Activated CD4-positive, alpha-beta T cell treated with anti-CD3 and anti-CD28 coated beads, Interleukin-2, amount 10 ng/mL, durations not matched to agents 24 days and 14 days (primary cell): ENCODE measurements around the gene C3orf20. TPM values are rescaled to one million over a fixed set of nuclear protein-coding genes. Genes with fewer than 3 reads are reported as not detected.

Experiments used
- DNase-seq: peaks from one replicate; pipeline ENCODE4 v3.0.0; 2022
- H3K27ac Mint-ChIP-seq: one replicate; pipeline ENCODE4 v1.8.0; 2022; ENCODE audit warnings: mild to moderate bottlenecking, mixed read lengths
- H3K27me3 Mint-ChIP-seq: one replicate; pipeline ENCODE4 v1.8.0; 2022; ENCODE audit warnings: mixed read lengths
- H3K36me3 Mint-ChIP-seq: one replicate; pipeline ENCODE4 v1.8.0; 2022; ENCODE audit warnings: low read depth, mild to moderate bottlenecking, mixed read lengths
- H3K4me1 Mint-ChIP-seq: one replicate; pipeline ENCODE4 v1.8.0; 2021; ENCODE audit warnings: mixed read lengths
- H3K4me3 Mint-ChIP-seq: one replicate; pipeline ENCODE4 v1.8.0; 2022; ENCODE audit warnings: mild to moderate bottlenecking, moderate library complexity, mixed read lengths
- H3K9me3 Mint-ChIP-seq: one replicate; pipeline ENCODE4 v1.8.0; 2021; ENCODE audit warnings: mixed read lengths
- intact Hi-C: fragments of 100-400 bp; cut with micrococcal nuclease; formaldehyde crosslinking; loops from one replicate; pipeline ENCODE4 v1.15.1; 2023
- total RNA-seq: library from RNA; stranded (reverse); gene quantifications from 2 replicates; pipeline ENCODE4 v1.2.3, GENCODE V29; 2022

Gene C3orf20
- total RNA-seq, 1 donor from 2014 or later: 0.28 TPM

DNA sequence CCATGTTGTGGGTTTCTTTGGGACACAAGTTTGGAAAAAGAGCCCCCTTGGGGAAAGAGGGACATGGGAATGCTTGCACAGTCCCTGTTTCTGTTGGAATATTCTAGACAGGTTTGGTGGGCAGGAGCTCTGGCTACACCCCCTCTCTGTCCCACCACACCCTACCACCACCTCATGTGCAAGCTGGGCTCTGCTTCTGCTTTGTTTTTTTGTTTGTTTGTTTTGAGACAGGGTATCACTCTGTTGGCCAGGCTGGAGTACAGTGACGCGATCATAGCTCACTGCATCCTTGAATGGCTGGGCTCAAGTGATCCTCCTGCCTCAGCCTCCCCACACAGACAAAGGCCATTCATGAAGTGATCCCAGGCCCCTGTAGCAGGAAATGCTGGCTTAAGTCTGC is 86.9 kb downstream of the C3orf20 start:
- H3K27me3 Mint-ChIP-seq: no peaks in the 10 kb centered on the region
- no peak overlapping the region for H3K27ac Mint-ChIP-seq

DNA sequence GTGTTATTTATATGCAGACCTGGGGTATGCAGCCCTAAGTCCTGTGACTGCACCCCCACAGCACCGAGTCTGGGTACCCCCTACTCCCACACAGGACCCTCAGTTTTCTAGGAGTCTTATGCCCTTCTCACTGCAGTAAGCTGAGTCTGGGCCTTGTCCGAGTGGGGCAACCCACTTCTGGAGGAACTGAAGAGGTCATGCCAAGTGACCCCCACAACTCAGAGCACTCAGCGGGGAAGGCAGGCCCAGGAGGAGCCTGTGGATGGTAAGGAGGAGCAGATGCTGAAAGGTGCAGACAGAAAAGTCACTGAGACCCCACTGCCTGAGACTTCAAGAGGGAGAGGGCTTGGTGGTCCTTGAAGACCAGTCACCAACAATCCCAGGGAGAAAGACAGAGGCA is 87.8 kb downstream of the C3orf20 start:
- H3K36me3 Mint-ChIP-seq: no peaks in the 10 kb centered on the region
- no peak overlapping the region for H3K4me3 Mint-ChIP-seq
- intact Hi-C loops: no loop called here
- no peaks in the 10 kb centered on the region for H3K27me3 Mint-ChIP-seq
- DNase-seq: no peak
- peaks cover 4% of the 10 kb centered on the region for H3K4me1 Mint-ChIP-seq
- no peak overlapping the region for H3K27ac Mint-ChIP-seq
- H3K9me3 Mint-ChIP-seq: no peaks in the 10 kb centered on the region

More for the DNA sequence above, 86.9 kb downstream of the C3orf20 start:
- no peak for DNase-seq
- H3K4me1 Mint-ChIP-seq: peaks cover 4% of the 10 kb centered on the region
- H3K4me3 Mint-ChIP-seq: no peak overlapping the region
- H3K9me3 Mint-ChIP-seq: no peaks in the 10 kb centered on the region
- H3K36me3 Mint-ChIP-seq: no peaks in the 10 kb centered on the region
- intact Hi-C loops: no loop called here

DNA sequence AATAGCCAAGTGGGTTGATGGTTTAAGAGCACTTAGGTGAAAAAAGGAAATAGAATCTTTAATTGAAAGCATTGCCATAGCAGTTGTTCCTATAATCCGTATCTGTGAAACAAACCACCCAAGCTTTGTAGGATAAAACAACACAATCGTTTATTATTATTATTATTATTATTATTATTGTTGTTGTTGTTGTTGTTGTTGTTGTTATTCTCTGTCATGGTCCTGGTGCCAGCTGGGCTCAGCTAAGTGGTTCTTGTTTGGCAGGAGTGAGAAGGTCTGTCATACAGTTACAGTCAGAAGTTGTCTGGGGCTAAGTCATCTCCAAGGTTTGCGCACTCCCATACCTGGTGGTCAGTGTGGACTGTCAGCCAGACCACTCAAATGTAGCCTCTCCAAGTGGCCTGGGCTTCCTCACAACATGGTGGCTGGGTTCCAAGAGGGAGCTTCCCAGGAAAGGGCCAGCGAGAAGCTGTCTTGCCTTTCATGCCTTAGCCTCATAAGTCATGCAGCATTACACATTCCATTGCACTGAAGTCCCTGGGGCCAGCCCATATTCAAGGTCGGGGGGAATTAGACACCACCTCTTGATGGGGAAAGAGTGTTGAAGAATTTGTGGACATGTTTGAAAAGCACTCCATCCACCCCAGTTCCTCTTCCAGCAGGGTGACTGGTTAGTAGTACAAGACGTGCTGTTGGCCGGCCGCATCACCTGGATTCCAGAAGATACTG is 89.6 kb downstream of the C3orf20 start:
- no peak overlapping the region for H3K4me3 Mint-ChIP-seq
- H3K9me3 Mint-ChIP-seq: no peaks in the 10 kb centered on the region
- H3K27ac Mint-ChIP-seq: no peak overlapping the region
- H3K27me3 Mint-ChIP-seq: no peaks in the 10 kb centered on the region
- DNase-seq: no peak
- no peaks in the 10 kb centered on the region for H3K36me3 Mint-ChIP-seq
- intact Hi-C loops: no loop called here
- H3K4me1 Mint-ChIP-seq: peaks cover 4% of the 10 kb centered on the region

DNA sequence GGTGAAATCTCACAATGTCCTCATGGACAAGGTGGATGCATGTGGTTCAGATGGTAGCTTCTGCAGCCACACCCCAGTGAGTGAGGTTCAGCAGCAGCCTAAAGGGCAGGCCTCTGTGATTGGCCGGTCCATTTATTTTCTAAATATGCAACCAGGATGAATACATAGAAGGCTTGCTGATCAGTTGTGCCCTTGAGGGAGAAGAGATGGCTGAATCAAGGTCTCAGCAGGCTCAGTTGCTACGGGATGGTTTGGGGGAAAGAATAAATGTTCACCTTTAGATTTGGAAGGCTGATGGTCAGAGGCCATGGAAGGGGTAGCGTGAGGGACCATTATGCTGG is 90.1 kb downstream of the C3orf20 start:
- no peaks in the 10 kb centered on the region for H3K36me3 Mint-ChIP-seq
- H3K27me3 Mint-ChIP-seq: no peaks in the 10 kb centered on the region
- DNase-seq: no peak
- intact Hi-C loops: no loop called here
- H3K27ac Mint-ChIP-seq: no peak overlapping the region
- no peak overlapping the region for H3K4me3 Mint-ChIP-seq
- peaks cover 4% of the 10 kb centered on the region for H3K4me1 Mint-ChIP-seq
- no peaks in the 10 kb centered on the region for H3K9me3 Mint-ChIP-seq

DNA sequence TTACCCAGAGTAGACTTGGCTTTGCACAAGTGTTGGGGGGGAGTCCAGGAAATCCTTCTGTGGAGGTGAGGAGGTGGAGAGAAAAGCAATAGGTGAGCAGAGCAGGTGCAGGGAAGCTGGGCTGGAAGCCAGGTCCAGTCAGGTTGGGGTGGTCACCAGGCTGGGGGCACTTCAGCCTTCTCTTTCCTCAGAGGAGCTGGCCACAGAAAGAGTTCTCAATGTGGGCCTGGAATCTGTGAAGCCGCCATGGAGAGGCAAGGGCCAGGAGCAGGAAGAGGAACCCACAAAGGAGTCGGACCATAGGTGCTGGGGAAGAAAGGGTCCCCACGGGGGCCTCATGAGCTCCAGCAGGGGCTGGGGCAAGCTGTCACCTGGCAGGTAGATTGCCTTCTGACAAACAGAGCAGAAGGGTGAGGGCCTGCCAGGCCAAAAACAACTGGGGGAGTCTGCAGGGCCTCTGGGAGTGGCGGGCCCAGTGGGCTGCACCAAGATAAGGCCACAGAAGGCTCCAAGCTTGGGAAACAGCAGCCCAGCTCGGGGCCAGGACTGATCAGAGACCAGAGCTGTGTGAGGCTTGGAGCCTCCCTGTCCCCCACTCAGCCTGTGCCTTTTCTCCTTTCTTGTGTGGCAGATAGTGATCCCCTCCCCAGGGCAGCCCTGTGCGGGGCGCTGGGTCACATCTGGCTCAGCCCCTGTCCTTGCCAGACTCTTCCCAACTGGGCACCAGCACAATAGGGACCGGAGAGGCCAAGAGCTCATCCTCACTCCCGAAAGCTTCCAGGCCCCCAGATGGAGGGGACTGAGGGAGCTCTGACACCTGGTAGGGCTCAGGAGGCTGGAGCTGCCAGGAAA is 90.9 kb downstream of the C3orf20 start:
- Mint-ChIP-seq H3K27me3 (no peaks in the 10 kb centered on the region), H3K36me3 (no peaks in the 10 kb centered on the region)

DNA sequence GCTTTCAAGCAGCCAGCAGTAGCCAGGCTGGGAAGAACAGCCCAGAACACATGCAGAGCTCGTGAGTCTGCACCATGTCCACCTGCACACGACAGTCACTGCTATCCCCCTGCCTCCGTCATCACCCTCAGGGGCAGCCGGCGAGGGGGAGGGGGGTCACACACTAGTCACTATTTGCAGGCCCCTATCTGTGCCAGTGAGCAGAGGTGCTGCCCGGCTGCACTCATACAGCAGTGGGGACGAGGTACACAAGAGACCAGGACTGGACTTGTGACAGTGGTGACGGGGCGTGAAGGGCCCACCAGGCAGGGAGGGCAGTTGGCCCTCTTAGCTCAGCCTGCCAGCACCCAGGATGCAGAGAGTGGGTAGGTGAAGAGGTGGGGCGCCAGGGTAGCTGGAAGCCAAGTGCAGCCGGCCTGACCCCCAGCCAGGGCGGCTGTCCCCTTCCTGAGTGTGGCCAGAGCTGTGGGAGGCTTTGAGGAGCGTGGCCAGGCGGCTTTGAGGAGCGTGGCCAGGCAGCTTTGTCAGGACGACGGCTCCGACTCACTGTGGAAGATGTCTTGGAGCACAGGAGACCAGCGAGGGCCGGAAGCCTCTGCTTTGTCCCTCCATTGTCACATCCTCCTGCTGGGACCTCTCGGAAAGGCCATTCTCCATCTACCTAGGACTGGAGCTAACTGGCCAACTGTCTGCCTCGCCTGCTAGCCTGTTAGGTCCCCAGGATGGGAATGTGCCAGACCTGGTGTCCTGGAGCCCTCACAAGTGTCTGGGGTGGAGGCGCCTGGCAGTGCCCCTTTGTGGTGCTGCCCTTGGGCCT is 91.7 kb downstream of the C3orf20 start:
- H3K9me3 Mint-ChIP-seq: no peaks in the 10 kb centered on the region
- no peaks in the 10 kb centered on the region for H3K36me3 Mint-ChIP-seq
- no peaks in the 10 kb centered on the region for H3K27me3 Mint-ChIP-seq
- intact Hi-C loops: no loop called here
- DNase-seq: no peak
- H3K4me3 Mint-ChIP-seq: no peak overlapping the region
- no peaks in the 10 kb centered on the region for H3K4me1 Mint-ChIP-seq
- no peak overlapping the region for H3K27ac Mint-ChIP-seq

More for the DNA sequence above, 90.9 kb downstream of the C3orf20 start:
- Mint-ChIP-seq H3K27ac (no peak overlapping the region), H3K4me1 (peaks cover 4% of the 10 kb centered on the region), H3K4me3 (no peak overlapping the region), H3K9me3 (no peaks in the 10 kb centered on the region)
- no peak for DNase-seq
- intact Hi-C loops: no loop called here

DNA sequence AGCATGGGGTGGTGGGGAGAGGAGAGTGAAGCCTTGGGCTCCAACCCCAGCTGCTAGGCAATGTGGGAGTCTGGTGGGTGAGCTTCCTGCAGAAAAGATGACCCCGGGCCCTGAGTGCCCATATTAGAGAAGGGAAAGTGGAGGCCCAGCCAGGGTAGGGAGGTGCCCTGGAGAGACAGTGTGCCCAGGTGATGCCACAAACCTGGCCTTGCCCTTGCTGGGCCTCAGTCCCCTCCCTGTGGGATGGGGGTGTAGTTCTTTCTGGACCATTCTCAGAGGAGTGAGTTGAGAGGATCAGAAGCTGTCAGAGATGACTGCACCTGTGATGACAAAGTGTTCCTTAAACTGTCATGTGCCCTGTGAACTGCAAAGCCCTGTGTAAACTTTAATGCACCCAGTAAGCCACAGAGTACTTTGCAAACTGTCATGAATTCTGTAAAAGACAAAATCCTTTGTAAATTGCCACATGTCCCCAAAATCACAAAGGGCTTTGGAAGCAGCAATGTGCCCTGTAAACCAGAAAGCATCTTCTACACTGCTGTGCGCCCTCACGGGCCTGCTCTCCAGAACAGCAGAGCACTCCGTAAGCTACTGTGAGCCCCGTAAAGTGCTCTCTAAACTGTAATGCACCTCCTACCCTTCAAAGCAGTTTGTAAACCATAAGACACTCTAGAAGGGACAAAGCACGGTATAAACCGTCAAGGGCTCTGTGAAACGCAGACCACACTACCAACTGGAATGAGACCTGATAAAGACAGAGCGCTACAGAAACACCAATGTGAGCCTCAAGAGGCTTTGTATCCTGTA is 92.5 kb downstream of the C3orf20 start:
- Mint-ChIP-seq H3K4me1 (no peaks in the 10 kb centered on the region), H3K9me3 (no peaks in the 10 kb centered on the region), H3K27ac (no peak overlapping the region), H3K27me3 (no peaks in the 10 kb centered on the region), H3K36me3 (no peaks in the 10 kb centered on the region), H3K4me3 (no peak overlapping the region)
- intact Hi-C loops: no loop called here
- DNase-seq: no peak

DNA sequence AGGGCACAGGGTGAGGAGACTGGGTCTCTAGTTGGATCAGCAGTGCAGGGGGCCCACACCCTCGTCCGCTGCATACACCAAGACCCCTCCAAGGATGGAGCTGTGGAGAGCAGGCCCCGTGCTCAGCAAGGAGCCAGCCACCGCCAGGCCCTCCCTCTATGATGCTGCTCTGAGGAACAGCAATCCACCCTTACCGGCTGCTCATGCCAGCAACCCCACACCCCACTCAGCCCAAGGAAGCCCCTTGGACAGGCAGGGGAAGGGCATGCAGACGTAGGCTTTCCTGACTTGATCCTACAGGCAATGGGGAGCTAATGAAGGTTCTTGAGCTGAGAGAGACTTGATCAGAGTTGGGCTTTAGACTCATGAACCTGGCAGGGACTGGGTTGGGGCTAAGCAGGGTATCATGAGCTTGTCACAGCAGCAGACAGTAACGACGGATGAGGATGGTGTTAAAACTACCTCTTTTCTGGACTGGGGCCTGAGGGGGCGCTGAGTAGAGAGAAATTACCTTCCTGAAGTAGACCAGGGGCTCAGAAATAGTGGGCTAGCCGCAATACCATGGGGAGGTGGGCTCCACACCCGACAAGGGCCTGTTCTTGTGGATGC is 93.3 kb downstream of the C3orf20 start:
- Mint-ChIP-seq H3K27me3 (no peaks in the 10 kb centered on the region), H3K9me3 (no peaks in the 10 kb centered on the region), H3K4me1 (no peaks in the 10 kb centered on the region), H3K27ac (no peak overlapping the region), H3K36me3 (no peaks in the 10 kb centered on the region), H3K4me3 (no peak overlapping the region)
- no peak for DNase-seq
- intact Hi-C loops: no loop called here

DNA sequence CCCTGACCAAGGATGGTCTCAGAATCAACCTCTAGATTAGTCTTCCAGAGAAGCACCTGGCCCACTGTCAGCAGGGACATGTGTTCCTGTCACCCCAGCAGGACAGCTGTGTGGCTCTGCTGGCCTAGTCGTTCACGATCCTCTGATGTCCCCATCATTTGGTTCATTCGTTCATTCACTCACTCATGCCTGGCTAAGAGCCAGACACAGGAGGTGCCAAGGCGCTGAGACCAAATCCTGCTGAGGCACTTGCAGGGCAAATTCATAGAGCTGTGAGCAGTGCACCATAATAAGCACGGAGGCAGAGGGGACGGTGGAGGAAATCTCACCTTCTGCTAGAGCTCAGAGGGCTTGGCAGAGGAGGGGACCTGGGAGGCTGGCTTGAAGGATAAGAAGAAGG is 93.9 kb downstream of the C3orf20 start:
- Mint-ChIP-seq H3K4me3 (no peak overlapping the region), H3K9me3 (no peaks in the 10 kb centered on the region), H3K4me1 (no peaks in the 10 kb centered on the region), H3K27ac (no peak overlapping the region), H3K27me3 (no peaks in the 10 kb centered on the region), H3K36me3 (no peaks in the 10 kb centered on the region)
- intact Hi-C loops: no loop called here
- no peak for DNase-seq

DNA sequence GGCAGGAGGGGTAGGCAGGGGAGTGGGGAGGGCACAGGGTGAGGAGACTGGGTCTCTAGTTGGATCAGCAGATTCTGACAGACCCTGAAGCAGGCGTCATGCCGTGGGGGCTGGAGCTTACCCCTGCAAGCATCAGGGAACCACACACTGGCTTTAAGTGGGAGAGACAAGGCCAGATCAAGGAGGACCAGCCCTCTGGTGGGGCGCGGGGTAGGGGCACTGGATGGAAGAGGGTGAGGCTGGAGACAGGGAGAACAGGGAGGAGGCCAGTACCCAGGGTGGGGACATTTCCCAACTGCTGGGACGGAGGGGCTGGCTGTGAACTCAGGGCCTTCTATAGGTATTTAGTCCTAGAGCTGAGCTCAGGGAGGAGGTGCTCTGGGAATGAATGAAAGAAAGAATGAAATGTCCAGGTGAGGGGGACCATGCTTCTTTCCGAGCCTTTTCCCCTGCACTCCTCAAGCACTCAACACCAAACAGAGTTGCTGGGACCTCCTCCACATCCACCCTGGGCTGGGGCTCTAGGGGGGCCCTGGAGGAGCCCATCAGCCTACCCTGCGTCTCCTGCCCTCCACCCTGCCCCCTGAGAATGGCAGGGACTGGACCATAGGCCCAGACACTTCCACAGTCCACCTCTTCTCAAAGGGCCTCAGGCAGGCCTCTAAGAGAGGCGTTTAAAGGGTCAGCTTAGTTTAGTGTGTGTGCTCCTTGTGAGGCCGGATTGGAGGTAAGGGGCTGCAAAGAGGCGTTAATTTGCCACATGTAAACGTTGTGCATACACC is 94.8 kb downstream of the C3orf20 start:
- intact Hi-C loops: no loop called here
- H3K4me1 Mint-ChIP-seq: no peaks in the 10 kb centered on the region
- no peak overlapping the region for H3K4me3 Mint-ChIP-seq
- H3K36me3 Mint-ChIP-seq: no peaks in the 10 kb centered on the region
- H3K27ac Mint-ChIP-seq: no peak overlapping the region
- H3K27me3 Mint-ChIP-seq: no peaks in the 10 kb centered on the region
- DNase-seq: no peak
- no peaks in the 10 kb centered on the region for H3K9me3 Mint-ChIP-seq

DNA sequence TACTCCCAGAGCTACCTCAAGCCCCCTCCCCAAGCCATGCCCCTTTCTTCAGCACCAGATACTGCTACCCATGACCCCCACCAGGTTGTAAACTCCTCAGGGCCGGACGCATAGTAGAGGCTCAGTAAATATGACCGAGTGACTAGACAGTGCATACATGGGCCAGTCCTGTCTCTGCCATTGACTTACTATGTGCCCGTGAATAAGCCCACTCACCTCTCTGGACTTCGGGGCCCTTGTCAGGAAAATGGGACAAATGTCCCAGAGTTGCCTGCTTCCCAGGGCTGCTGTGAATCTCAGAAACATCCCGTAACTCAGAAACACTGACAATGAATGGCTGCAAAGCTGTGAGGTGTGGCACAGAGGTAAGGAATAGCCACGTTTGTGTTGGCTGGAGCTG is 95.7 kb downstream of the C3orf20 start:
- no peak overlapping the region for H3K27ac Mint-ChIP-seq
- no peak for DNase-seq

DNA sequence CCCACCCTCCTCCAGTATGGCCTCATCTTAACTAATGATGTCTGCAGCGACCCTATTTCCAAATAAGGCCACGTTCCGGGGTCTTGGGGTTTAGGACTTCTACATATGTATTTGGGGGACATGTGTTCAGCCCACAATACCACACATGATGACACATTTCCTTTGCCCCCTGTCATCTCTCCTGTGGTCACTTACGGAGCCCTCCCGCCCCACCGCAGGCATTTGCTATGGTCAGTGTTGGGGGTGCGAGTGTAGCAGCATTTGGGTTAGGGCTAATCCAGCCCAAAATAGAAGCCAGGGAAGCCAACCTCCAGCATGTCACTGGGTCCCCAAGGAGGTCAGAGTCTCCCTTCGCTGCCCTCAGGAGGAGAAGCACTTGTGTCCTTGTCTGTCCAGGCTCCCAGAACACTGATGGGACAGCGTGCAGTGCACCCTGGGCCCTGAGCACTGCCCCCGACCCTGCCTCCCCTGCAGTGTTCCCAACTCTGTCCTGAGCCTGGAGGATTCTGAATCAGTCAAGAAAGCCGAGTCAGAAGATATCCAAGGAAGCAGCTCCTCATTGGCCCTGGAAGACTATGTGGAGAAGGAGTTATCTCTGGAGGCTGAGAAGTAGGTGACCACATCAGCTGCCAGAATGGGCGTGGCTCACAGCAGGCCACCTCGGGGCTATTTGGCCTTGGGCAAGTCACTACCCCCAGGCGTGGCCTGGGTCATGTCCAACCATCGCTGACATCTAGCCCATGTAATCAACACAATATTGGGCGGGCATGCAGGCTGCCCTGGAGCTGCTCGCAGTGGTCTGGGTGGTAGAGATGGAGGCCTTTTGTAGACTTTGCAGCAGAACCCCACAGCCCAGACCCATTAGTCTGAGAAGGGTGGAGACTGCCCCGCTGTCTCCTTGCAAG is 96.9 kb downstream of the C3orf20 start:
- DNase-seq: no peak
- intact Hi-C loops: no loop called here
- no peaks in the 10 kb centered on the region for H3K36me3 Mint-ChIP-seq
- no peak overlapping the region for H3K4me3 Mint-ChIP-seq
- no peaks in the 10 kb centered on the region for H3K4me1 Mint-ChIP-seq
- no peak overlapping the region for H3K27ac Mint-ChIP-seq
- H3K27me3 Mint-ChIP-seq: no peaks in the 10 kb centered on the region
- no peaks in the 10 kb centered on the region for H3K9me3 Mint-ChIP-seq

More for the DNA sequence above, 95.7 kb downstream of the C3orf20 start:
- no peak overlapping the region for H3K4me3 Mint-ChIP-seq
- no peaks in the 10 kb centered on the region for H3K4me1 Mint-ChIP-seq
- intact Hi-C loops: no loop called here
- H3K9me3 Mint-ChIP-seq: no peaks in the 10 kb centered on the region
- H3K36me3 Mint-ChIP-seq: no peaks in the 10 kb centered on the region
- no peaks in the 10 kb centered on the region for H3K27me3 Mint-ChIP-seq
